Measurements from ENCODE around the gene MYBPHL.

Gene MYBPHL

DNA sequence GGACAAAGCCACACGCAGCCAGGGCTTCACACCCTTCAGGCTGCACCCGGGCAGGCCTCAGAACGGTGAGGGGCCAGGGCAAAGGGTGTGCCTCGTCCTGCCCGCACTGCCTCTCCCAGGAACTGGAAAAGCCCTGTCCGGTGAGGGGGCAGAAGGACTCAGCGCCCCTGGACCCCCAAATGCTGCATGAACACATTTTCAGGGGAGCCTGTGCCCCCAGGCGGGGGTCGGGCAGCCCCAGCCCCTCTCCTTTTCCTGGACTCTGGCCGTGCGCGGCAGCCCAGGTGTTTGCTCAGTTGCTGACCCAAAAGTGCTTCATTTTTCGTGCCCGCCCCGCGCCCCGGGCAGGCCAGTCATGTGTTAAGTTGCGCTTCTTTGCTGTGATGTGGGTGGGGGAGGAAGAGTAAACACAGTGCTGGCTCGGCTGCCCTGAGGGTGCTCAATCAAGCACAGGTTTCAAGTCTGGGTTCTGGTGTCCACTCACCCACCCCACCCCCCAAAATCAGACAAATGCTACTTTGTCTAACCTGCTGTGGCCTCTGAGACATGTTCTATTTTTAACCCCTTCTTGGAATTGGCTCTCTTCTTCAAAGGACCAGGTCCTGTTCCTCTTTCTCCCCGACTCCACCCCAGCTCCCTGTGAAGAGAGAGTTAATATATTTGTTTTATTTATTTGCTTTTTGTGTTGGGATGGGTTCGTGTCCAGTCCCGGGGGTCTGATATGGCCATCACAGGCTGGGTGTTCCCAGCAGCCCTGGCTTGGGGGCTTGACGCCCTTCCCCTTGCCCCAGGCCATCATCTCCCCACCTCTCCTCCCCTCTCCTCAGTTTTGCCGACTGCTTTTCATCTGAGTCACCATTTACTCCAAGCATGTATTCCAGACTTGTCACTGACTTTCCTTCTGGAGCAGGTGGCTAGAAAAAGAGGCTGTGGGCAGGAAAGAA, 32.0 kb downstream of the MYBPHL start:
- peak; percentile 96 for DNase-seq (ENCODE audit: low read depth)
- H3K4me3 ChIP-seq (ENCODE audit: low read length), result peak overlapping the region; percentile 41
- TF ChIP-seq, protein P1, sequence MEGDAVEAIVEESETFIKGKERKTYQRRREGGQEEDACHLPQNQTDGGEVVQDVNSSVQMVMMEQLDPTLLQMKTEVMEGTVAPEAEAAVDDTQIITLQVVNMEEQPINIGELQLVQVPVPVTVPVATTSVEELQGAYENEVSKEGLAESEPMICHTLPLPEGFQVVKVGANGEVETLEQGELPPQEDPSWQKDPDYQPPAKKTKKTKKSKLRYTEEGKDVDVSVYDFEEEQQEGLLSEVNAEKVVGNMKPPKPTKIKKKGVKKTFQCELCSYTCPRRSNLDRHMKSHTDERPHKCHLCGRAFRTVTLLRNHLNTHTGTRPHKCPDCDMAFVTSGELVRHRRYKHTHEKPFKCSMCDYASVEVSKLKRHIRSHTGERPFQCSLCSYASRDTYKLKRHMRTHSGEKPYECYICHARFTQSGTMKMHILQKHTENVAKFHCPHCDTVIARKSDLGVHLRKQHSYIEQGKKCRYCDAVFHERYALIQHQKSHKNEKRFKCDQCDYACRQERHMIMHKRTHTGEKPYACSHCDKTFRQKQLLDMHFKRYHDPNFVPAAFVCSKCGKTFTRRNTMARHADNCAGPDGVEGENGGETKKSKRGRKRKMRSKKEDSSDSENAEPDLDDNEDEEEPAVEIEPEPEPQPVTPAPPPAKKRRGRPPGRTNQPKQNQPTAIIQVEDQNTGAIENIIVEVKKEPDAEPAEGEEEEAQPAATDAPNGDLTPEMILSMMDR (IDR thresholded peaks at IDR 0.05; ENCODE audit: insufficient read depth, low read depth, low read length, missing control alignments), result no peak

- peak overlapping the region; percentile 41 for H3K4me3 ChIP-seq (ENCODE audit: low read length)
- TF ChIP-seq, protein P1 (IDR thresholded peaks at IDR 0.05; ENCODE audit: insufficient read depth, low read depth, low read length, missing control alignments), result no peak
- peak; percentile 39 for DNase-seq (ENCODE audit: low read depth)
Measured at GRCh38 chr1:109273570-109274288, 33.1 kb downstream of the MYBPHL start.

GRCh38 chr1:109272831-109273547, 33.8 kb downstream of the MYBPHL start:
- TF ChIP-seq, protein P1 (IDR thresholded peaks at IDR 0.05; ENCODE audit: insufficient read depth, low read depth, low read length, missing control alignments), result no peak
- peak overlapping the region; percentile 41 for H3K4me3 ChIP-seq (ENCODE audit: low read length)
- peak; percentile 55 for DNase-seq (ENCODE audit: low read depth)

DNA sequence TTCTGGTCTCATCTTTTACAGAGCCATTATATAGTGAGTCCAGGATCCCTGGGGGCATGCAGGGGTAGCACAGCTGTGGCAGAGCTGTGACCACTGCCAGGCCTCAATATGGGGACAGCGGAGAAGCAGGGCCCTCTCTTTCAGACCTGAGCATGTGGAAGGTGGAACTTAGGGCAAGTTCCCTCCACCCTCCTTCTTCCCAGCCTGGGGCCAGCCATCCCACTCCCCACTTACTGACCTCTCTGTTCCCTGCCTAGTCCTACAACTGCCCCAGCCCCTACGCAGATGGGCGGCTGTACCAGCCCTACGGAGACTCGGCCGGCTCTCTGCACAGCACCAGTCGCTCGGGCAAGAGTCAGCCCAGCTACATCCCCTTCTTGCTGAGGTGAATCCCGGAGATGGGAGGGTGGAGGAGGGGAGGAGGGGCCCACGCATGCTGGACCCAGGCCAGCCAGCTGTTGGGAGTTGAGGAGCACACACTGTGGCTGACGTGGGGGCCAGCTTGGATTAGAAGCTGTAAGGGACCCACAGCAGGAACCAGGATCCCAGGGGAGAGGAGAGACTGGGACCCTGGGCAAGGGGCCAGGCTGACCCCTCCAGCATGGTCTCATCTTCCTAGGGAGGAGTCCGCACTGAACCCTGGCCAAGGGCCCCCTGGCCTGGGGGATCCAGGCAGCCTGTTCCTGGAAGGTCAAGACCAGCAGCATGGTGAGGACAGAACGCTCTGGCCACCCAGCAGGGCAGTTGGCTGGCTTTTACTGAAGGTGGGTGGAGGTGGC, 34.6 kb downstream of the MYBPHL start:
- DNase-seq (ENCODE audit: low read depth), result no peak
- no peak overlapping the region for H3K4me3 ChIP-seq (ENCODE audit: low read length)
- TF ChIP-seq, protein P1 (IDR thresholded peaks at IDR 0.05; ENCODE audit: insufficient read depth, low read depth, low read length, missing control alignments), result no peak

DNA sequence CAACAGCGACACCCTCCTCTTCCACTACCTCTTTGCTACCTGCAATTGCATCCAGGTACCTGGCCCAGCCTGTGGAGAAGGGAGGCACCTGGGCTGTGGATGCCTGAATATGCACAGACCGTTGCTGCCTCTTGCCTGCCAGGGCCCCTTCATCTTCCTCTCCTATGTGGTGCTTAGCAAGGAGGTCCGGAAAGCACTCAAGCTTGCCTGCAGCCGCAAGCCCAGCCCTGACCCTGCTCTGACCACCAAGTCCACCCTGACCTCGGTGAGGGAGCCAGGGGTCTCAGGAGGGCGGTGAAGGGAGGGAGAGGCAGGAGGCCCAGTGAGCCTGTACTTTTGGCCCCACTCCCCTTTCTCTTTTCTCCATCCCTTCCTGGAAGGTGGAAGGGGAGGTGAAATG, 35.4 kb downstream of the MYBPHL start:
- H3K4me3 ChIP-seq (ENCODE audit: low read length), result no peak overlapping the region
- DNase-seq (ENCODE audit: low read depth), result no peak
- TF ChIP-seq, protein P1 (IDR thresholded peaks at IDR 0.05; ENCODE audit: insufficient read depth, low read depth, low read length, missing control alignments), result no peak
